GM18517 (cell line): ENCODE results near the gene DLL1.
"Not testable (repeated sequence)": the region's sequence is repeated elsewhere in the genome, so short reads cannot be mapped to it uniquely, and the experiment has no call there.

Experiments
- ATAC-seq: cut with Tn5 transposase; IDR thresholded peaks from one replicate; pipeline ENCODE4 v1.9.1; 2021; ENCODE audit warnings: mild to moderate bottlenecking, moderate library complexity; ENCODE audit not compliant: unreplicated experiment

Gene DLL1

GRCh38 chr6:170269151-170269845, 21.6 kb downstream of the DLL1 start:
- no peak for ATAC-seq

- ATAC-seq: no peak
These were observed 22.4 kb downstream of the DLL1 start for GRCh38 chr6:170268216-170269129.

- ATAC-seq: no peak
These were observed 23.2 kb downstream of the DLL1 start for GRCh38 chr6:170267688-170268087.

- no peak for ATAC-seq
These were observed 24.6 kb downstream of the DLL1 start for GRCh38 chr6:170266061-170266825.

GRCh38 chr6:170265655-170266054, 25.2 kb downstream of the DLL1 start:
- ATAC-seq: no peak

GRCh38 chr6:170264644-170265043, 26.2 kb downstream of the DLL1 start:
- not testable (repeated sequence) for ATAC-seq

- ATAC-seq: no peak
These were observed 26.8 kb downstream of the DLL1 start for GRCh38 chr6:170264086-170264485.

- no peak for ATAC-seq
These were observed 27.5 kb downstream of the DLL1 start for GRCh38 chr6:170263410-170263809.

GRCh38 chr6:170262489-170263088, 28.3 kb downstream of the DLL1 start:
- no peak for ATAC-seq

GRCh38 chr6:170261643-170262488, 29.0 kb downstream of the DLL1 start:
- no peak for ATAC-seq

- no peak for ATAC-seq
These were observed 30.2 kb downstream of the DLL1 start for GRCh38 chr6:170260686-170261085.

- no peak for ATAC-seq
These were observed 31.6 kb downstream of the DLL1 start for GRCh38 chr6:170259278-170259677.

GRCh38 chr6:170258407-170258806, 32.5 kb downstream of the DLL1 start:
- no peak for ATAC-seq

GRCh38 chr6:170257376-170257775, 33.5 kb downstream of the DLL1 start:
- ATAC-seq: no peak

GRCh38 chr6:170256641-170257040, 34.2 kb downstream of the DLL1 start:
- ATAC-seq: no peak

- ATAC-seq: no peak
These were observed 35.3 kb downstream of the DLL1 start for GRCh38 chr6:170255426-170256125.

- no peak for ATAC-seq
These were observed 36.3 kb downstream of the DLL1 start for GRCh38 chr6:170254315-170255213.

GRCh38 chr6:170253910-170254269, 37.0 kb downstream of the DLL1 start:
- no peak for ATAC-seq
